ENCODE data around the gene OSBPL5. TPM values are rescaled to one million over a fixed set of nuclear protein-coding genes. Genes with fewer than 3 reads are reported as not detected.

Gene OSBPL5
- total RNA-seq, 4 donors from 2014 or later = 37.3 to 211 (median 105) TPM

DNA sequence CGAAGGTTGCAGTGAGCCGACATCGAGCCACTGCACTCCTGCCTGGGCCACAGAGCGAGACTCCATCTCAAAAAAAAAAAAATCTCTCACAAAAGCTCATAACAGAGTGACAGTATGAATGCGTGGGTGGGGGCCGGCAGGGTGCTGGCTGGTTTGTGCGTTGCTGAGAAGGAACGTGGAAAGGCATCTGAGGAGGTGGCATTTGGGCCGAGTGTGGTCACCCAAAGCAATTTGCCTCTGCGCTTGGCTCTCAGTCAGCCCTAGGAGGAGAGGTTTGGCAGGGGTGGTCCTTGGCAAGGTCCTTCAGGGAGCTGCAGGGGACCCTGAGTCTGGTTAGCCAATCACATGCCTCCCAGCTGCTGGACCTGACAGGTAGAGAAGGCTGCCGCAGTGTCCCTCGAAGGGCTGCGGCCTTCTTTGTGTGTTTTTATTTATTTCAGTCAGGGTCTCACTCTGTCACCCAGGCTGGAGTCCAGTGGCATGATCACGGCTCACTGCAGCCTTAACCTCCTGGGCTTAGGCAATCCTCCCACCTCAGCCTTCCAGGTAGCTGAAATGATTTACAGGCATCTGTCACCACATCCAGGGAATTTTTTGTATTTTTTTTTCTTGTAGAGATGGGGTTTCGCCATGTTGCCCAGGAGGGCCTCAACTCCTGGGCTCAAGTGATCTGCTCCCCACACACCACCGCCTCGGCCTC is 23.5 kb upstream of the OSBPL5 start:
- no peak for TF ChIP-seq EP300 (IDR thresholded peaks at IDR 0.05; ENCODE audit: low read depth)
- TF ChIP-seq, protein P1, sequence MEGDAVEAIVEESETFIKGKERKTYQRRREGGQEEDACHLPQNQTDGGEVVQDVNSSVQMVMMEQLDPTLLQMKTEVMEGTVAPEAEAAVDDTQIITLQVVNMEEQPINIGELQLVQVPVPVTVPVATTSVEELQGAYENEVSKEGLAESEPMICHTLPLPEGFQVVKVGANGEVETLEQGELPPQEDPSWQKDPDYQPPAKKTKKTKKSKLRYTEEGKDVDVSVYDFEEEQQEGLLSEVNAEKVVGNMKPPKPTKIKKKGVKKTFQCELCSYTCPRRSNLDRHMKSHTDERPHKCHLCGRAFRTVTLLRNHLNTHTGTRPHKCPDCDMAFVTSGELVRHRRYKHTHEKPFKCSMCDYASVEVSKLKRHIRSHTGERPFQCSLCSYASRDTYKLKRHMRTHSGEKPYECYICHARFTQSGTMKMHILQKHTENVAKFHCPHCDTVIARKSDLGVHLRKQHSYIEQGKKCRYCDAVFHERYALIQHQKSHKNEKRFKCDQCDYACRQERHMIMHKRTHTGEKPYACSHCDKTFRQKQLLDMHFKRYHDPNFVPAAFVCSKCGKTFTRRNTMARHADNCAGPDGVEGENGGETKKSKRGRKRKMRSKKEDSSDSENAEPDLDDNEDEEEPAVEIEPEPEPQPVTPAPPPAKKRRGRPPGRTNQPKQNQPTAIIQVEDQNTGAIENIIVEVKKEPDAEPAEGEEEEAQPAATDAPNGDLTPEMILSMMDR (IDR thresholded peaks at IDR 0.05) = no peak
- no peak for TF ChIP-seq POLR2AphosphoS5 (IDR thresholded peaks at IDR 0.05)
- no peak for TF ChIP-seq POLR2A (IDR thresholded peaks at IDR 0.05)
- Histone ChIP-seq H3K4me1 (no peaks in the 10 kb centered on the region), H3K27ac (no peak overlapping the region), H3K9me3 (no peaks in the 10 kb centered on the region), H3K36me3 (no peaks in the 10 kb centered on the region), H3K4me3 (no peak overlapping the region), H3K27me3 (peaks cover 6% of the 10 kb centered on the region)
- 87 to 93% methylated on average over 4 to 17 of the region's 17 CpGs for whole genome bisulfite sequencing, 2 donors (ENCODE audit: low coverage in 1 of 2)
- intact Hi-C loops (cut with DNase I; ENCODE audit: low total_unique reads) = no loop called here
- in situ Hi-C loops (cut with MboI; ENCODE audit: low pct_ligation_motif_present in 1 of 4, low pct_unique_long_range_greater_than_20kb in 1 of 4, low sequenced_read_pairs in 3 of 4) = no loop called here
- no peak for DNase-seq

DNA sequence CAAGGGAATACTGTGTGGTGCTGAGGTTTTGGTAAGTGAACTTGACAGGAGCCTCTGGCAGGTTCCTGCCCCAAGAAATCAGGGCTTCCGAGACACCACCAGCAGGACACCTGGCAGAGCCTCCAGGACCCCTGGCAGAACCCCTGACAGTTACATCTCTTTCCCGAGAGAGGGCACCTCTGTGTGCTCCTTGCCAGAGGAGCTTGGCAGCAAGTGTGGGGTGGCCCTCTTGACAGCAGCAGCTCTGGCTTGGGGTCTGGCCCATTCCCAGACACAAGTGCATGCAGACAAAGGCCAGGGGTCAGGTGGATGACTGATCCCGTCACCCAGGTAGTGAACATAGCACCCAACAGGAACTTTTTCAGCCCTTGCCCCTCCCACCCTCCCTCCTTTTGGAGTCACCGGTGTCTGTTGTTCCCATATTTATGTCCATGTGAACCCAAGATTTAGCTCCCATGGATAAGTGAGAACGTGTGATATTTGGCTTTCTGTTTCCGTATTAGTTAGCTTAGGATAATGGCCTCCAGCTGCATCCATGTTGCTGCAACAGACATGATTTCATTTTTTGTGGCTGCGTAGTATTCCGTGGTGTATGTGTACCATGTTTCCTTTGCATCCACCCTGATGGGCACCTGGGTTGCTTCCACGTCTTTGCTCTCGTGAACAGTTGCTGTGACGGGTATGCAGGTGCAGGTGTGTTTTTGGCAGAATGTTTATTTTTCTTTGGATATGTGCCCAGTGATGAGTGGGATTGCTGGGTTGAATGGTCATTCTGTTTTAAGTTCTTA is 21.2 kb upstream of the OSBPL5 start:
- in situ Hi-C loops (cut with MboI; ENCODE audit: low pct_ligation_motif_present in 1 of 4, low pct_unique_long_range_greater_than_20kb in 1 of 4, low sequenced_read_pairs in 3 of 4) = no loop called here
- no peaks in the 10 kb centered on the region for H3K9me3 ChIP-seq
- 40 to 83% methylated on average over 1 to 11 of the region's 11 CpGs for WGBS, 2 donors (ENCODE audit: low coverage in 1 of 2)
- H3K27ac ChIP-seq = no peak overlapping the region
- H3K4me1 ChIP-seq = no peaks in the 10 kb centered on the region
- H3K36me3 ChIP-seq = no peaks in the 10 kb centered on the region
- DNase-seq = peak; percentile 2
- no peak overlapping the region for H3K4me3 ChIP-seq
- H3K27me3 ChIP-seq = no peaks in the 10 kb centered on the region
- TF ChIP-seq, protein P1 (IDR thresholded peaks at IDR 0.05) = no peak
- no peak for TF ChIP-seq EP300 (IDR thresholded peaks at IDR 0.05; ENCODE audit: low read depth)
- no peak for TF ChIP-seq POLR2A (IDR thresholded peaks at IDR 0.05)
- no peak for TF ChIP-seq POLR2AphosphoS5 (IDR thresholded peaks at IDR 0.05)
- intact Hi-C loops (cut with DNase I; ENCODE audit: low total_unique reads) = no loop called here

DNA sequence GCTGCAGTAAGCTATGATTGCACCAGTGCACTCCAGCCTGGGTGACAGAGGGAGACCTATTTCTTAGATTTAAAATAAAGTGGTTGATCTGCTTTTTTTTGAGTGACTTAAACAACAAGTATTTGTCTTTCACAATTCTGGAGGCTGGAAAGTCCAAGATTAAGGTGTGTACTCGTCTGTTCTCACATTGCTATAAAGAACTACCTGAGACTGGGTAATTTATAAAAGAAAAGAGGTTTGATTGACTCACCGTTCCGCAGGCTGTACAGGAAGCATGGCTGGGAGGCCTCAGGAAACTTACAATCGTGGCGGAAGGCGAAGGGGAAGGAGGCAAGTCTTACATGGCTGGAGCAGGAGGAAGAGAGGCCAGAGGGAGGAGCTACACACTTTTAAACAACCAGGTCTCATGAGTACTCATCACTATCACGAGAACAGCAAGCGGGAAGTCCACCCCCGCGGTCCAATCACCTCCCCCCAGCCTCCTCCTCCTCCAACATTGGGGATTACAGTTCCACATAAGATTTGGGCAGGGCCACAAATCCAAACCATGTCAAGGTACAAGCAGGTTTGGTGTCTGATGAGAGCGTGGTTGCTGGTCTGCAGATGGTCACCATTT is 19.7 kb upstream of the OSBPL5 start:
- no peak for TF ChIP-seq POLR2AphosphoS5 (IDR thresholded peaks at IDR 0.05)
- intact Hi-C loops (cut with DNase I; ENCODE audit: low total_unique reads) (no loop called here), in situ Hi-C loops (cut with MboI; ENCODE audit: low pct_ligation_motif_present in 1 of 4, low pct_unique_long_range_greater_than_20kb in 1 of 4, low sequenced_read_pairs in 3 of 4) (no loop called here)
- Histone ChIP-seq H3K27ac (no peak overlapping the region), H3K4me1 (no peaks in the 10 kb centered on the region), H3K9me3 (no peaks in the 10 kb centered on the region), H3K27me3 (no peaks in the 10 kb centered on the region), H3K4me3 (no peak overlapping the region), H3K36me3 (no peaks in the 10 kb centered on the region)
- no peak for DNase-seq
- 81 to 85% methylated on average over 4 to 11 of the region's 11 CpGs for WGBS, 2 donors (ENCODE audit: low coverage in 1 of 2)

DNA sequence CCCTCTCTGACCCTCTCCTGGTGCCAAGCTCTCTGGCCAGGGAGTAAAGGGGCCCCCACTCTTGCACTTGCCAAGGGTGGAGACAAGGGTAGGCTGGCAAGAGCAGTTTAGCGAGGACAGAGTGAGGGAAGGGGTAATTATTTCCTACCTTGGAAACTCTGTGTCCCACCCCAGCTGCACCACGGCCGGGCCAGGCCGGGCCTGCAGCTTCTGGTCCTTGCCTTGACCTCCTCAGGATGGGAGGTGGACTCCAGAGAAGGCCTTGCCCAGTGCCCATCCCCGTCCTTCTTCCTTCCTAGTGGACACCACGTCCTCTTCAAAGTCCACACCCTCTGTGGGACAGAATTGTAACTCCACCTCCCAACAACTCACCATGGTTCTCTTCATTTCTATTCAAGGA is 18.4 kb upstream of the OSBPL5 start:
- TF ChIP-seq POLR2AphosphoS5 (IDR thresholded peaks at IDR 0.05) = no peak
- TF ChIP-seq EP300 (IDR thresholded peaks at IDR 0.05; ENCODE audit: low read depth) = no peak
- TF ChIP-seq POLR2A (IDR thresholded peaks at IDR 0.05) = no peak
- TF ChIP-seq, protein P1 (IDR thresholded peaks at IDR 0.05) = no peak
- WGBS, 2 donors (ENCODE audit: low coverage in 1 of 2) = 90% methylated on average over 6 of the region's 6 CpGs; no CpG with 5 or more reads in 1 of the 2 donors
- intact Hi-C loops (cut with DNase I; ENCODE audit: low total_unique reads) (no loop called here), in situ Hi-C loops (cut with MboI; ENCODE audit: low pct_ligation_motif_present in 1 of 4, low pct_unique_long_range_greater_than_20kb in 1 of 4, low sequenced_read_pairs in 3 of 4) (no loop called here)
- H3K27ac ChIP-seq = no peak overlapping the region
- H3K4me3 ChIP-seq = no peak overlapping the region
- DNase-seq = no peak
- no peaks in the 10 kb centered on the region for H3K36me3 ChIP-seq
- H3K27me3 ChIP-seq = no peaks in the 10 kb centered on the region
- H3K9me3 ChIP-seq = no peaks in the 10 kb centered on the region
- no peaks in the 10 kb centered on the region for H3K4me1 ChIP-seq
